ENCODE data around the gene NDRG2.

DNA sequence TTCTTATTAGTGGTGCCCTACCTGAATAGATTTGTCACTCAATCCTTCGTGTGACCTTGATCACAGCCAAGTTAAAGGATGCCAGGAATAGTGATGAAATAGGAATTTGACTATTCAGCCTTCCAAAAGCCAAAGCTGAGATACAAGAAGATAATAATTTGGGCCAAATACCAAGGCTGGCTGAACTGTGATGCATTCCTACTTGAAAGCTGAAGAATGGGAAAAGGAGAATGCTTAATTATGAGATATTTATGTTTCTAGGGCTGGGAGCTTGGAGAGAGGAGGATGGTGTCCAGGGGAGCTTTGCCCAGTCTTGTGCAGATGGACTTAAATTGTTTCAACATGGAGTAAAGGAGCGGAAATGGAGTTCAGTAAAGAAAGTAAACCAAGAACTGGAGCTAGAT, 22.5 kb upstream of the NDRG2 start:
- TF ChIP-seq, protein P1, sequence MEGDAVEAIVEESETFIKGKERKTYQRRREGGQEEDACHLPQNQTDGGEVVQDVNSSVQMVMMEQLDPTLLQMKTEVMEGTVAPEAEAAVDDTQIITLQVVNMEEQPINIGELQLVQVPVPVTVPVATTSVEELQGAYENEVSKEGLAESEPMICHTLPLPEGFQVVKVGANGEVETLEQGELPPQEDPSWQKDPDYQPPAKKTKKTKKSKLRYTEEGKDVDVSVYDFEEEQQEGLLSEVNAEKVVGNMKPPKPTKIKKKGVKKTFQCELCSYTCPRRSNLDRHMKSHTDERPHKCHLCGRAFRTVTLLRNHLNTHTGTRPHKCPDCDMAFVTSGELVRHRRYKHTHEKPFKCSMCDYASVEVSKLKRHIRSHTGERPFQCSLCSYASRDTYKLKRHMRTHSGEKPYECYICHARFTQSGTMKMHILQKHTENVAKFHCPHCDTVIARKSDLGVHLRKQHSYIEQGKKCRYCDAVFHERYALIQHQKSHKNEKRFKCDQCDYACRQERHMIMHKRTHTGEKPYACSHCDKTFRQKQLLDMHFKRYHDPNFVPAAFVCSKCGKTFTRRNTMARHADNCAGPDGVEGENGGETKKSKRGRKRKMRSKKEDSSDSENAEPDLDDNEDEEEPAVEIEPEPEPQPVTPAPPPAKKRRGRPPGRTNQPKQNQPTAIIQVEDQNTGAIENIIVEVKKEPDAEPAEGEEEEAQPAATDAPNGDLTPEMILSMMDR (conservative IDR thresholded peaks at IDR 0.05): no peak
- TF ChIP-seq ZFX (IDR thresholded peaks at IDR 0.05): no peak

Data from C4-2B (cell line).